Measurements from ENCODE around the gene CNOT6.

The CNOT6 gene

GRCh38 chr5:180586204-180586603 lies 92.0 kb downstream of the CNOT6 start:
- no peak for DNase-seq

- no peak for DNase-seq
Observed at GRCh38 chr5:180586870-180587269, 92.7 kb downstream of the CNOT6 start.

GRCh38 chr5:180589771-180590542 lies 95.8 kb downstream of the CNOT6 start:
- no peak for DNase-seq

- DNase-seq: no peak
Observed at GRCh38 chr5:180590543-180591310, 96.5 kb downstream of the CNOT6 start.

- DNase-seq: no peak
Observed at GRCh38 chr5:180591311-180591887, 97.2 kb downstream of the CNOT6 start, which contains the start of gene SCGB3A1. TSS of gene SCGB3A1 (minus strand) at chr5:180591499. CDS start at chr5:180591462, 37 bp downstream.

GRCh38 chr5:180592176-180592575 lies 98.0 kb downstream of the CNOT6 start:
- DNase-seq: no peak

- DNase-seq: no peak
Observed at GRCh38 chr5:180593446-180594206, 99.4 kb downstream of the CNOT6 start.

- DNase-seq: no peak
Observed at GRCh38 chr5:180594311-180595045, 100.3 kb downstream of the CNOT6 start.

- no peak for DNase-seq
Observed at GRCh38 chr5:180595046-180595379, 100.8 kb downstream of the CNOT6 start.

GRCh38 chr5:180595381-180596114 lies 101.4 kb downstream of the CNOT6 start:
- no peak for DNase-seq

- DNase-seq: no peak
Observed at GRCh38 chr5:180596115-180596667, 102.0 kb downstream of the CNOT6 start.

GRCh38 chr5:180596668-180597231 lies 102.6 kb downstream of the CNOT6 start:
- DNase-seq: no peak

- no peak for DNase-seq
Observed at GRCh38 chr5:180598316-180598701, 104.1 kb downstream of the CNOT6 start.

GRCh38 chr5:180598797-180599589 lies 104.8 kb downstream of the CNOT6 start:
- no peak for DNase-seq

- no peak for DNase-seq
Observed at GRCh38 chr5:180599590-180599914, 105.4 kb downstream of the CNOT6 start.

GRCh38 chr5:180599981-180600553 lies 105.9 kb downstream of the CNOT6 start:
- DNase-seq: no peak

- DNase-seq: no peak
Observed at GRCh38 chr5:180600554-180601041, 106.4 kb downstream of the CNOT6 start.

GRCh38 chr5:180601591-180602480 lies 107.7 kb downstream of the CNOT6 start:
- DNase-seq: no peak
